WERI-Rb-1 (cell line): Measurements from ENCODE around the gene C22orf42.

Experiments used
- DNase-seq: peaks from one replicate; pipeline ENCODE4 v3.0.0-alpha.2; 2020
- H3K27ac ChIP-seq: fragments of 250-450 bp; sonication (Bioruptor Pico); 2 replicates; pipeline ENCODE4 v1.5.1; 2020; ENCODE audit warnings: mild to moderate bottlenecking, moderate library complexity
- H3K27me3 ChIP-seq: fragments of 250-450 bp; sonication (Bioruptor Pico); 2 replicates; pipeline ENCODE4 v1.5.1; 2021; ENCODE audit warnings: mild to moderate bottlenecking, low read depth, moderate library complexity; ENCODE audit not compliant: insufficient read depth, severe bottlenecking
- H3K36me3 ChIP-seq: fragments of 250-450 bp; sonication (Bioruptor Pico); 2 replicates; pipeline ENCODE4 v1.5.1; 2020; ENCODE audit warnings: mild to moderate bottlenecking, moderate library complexity
- H3K4me3 ChIP-seq: 2 replicates; pipeline ENCODE4 v1.5.1; 2011; ENCODE audit warnings: low read depth, mild to moderate bottlenecking, control low read depth, low read length
- H3K9me3 ChIP-seq: fragments of 250-450 bp; sonication (Bioruptor Pico); 2 replicates; pipeline ENCODE4 v1.5.1; 2021; ENCODE audit warnings: mild to moderate bottlenecking, moderate library complexity; ENCODE audit not compliant: severe bottlenecking
- CTCF ChIP-seq: IDR thresholded peaks from 2 replicates; pipeline ENCODE4 v1.5.1; 2011; ENCODE audit warnings: low read depth, mild to moderate bottlenecking, control low read depth, inconsistent platforms, low read length

C22orf42 gene

GRCh38 chr22:32100711-32101110 lies 58.4 kb downstream of the C22orf42 start:
- DNase-seq: no peak
- H3K27me3 ChIP-seq: peaks cover 29% of the 10 kb centered on the region
- H3K27ac ChIP-seq: no peak overlapping the region
- H3K9me3 ChIP-seq: no peaks in the 10 kb centered on the region
- H3K36me3 ChIP-seq: no peaks in the 10 kb centered on the region
- no peak for TF ChIP-seq CTCF
- H3K4me3 ChIP-seq: no peak overlapping the region
